ENCODE measurements around the gene CYLD.

The CYLD gene

GRCh38 chr16:50848755-50849514 lies 107.0 kb downstream of the CYLD start:
- DNase-seq, result no peak
